Activated CD4-positive, alpha-beta T cell treated with anti-CD3 and anti-CD28 coated beads, Interleukin-2, Interleukin-6, amounts not matched to agents 100 ng/mL and 50 ng/mL, durations not matched to agents 16 hours and 8 hours (primary cell): Measurements from ENCODE around the gene PXMP4.
"Not testable (repeated sequence)": the region's sequence is repeated elsewhere in the genome, so short reads cannot be mapped to it uniquely, and the experiment has no call there.

Experiments
- DNase-seq: peaks from one replicate; pipeline ENCODE4 v3.0.0-alpha.2; 2020

The PXMP4 gene

DNA sequence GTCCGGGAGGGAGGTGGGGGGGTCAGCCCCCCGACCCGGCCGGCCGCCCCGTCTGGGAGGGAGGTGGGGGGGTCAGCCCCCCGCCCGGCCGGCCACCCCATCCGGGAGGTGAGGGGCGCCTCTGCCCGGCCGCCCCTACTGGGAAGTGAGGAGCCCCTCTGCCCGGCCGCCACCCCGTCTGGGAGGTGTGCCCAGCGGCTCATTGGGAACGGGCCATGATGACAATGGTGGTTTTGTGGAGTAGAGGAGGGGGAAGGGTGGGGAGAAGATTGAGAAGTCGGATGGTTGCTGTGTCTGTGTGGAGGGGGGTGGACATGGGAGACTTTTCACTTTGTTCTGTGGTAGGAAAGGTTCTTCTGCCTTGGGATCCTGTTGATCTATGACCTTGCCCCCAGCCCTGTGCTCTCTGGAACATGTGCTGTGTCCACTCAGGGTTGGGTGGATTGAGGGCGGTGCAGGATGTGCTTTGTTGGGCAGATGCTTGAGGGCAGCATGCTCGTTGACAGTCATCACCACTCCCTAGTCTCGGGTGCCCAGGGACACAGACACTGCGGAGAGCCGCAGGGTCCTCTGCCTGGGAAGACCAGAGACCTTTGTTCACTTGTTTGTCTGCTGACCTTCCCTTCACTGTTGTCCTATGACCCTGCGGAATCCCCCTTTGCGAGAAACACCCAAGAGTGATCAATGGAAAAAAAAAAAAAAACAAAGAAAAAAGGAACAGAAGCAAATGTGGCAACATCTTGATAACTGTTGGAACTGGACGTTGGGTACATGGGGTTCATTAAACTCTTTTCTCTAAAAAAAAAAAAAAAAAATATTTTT lies 18.3 kb downstream of the PXMP4 start:
- no peak for DNase-seq

DNA sequence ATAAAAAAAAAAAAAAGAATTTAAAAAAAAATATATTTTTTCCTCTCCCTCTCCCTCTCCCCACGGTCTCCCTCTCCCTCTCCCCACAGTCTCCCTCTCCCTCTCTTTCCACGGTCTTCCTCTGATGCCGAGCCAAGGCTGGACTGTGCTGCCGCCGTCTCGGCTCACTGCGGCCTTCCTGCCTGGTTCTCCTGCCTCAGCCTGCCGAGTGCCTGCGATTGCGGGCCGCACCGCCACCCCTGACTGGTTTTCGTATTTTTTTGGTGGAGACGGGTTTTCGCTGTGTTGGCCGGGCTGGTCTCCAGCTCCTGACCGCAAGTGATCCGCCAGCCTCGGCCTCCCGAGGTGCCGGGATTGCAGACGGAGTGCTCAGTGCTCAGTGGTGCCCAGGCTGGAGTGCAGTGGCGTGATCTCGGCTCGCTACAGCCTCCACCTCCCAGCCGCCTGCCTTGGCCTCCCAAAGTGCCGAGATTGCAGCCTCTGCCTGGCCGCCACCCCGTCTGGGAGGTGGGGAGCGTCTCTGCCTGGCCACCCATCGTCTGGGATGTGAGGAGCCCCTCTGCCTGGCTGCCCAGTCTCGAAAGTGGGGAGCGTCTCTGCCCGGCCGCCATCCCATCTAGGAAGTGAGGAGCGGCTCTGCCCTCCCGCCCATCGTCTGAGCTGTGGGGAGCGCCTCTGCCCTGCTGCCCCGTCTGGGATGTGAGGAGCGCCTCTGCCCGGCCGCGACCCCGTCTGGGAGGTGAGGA lies 19.2 kb downstream of the PXMP4 start:
- not testable (repeated sequence) for DNase-seq

DNA sequence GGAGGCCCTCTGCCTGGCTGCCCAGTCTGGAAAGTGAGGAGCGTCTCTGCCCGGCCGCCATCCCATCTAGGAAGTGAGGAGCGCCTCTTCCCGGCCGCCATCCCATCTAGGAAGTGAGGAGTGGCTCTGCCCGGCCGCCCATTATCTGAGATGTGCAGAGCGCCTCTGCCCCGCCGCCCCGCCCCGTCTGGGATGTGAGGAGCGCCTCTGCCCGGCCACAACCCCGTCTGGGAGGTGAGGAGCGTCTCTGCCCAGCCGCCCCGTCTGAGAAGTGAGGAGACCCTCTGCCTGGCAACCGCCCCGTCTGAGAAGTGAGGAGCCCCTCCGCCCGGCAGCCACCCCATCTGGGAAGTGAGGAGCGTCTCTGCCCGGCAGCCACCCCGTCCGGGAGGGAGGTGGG lies 21.1 kb downstream of the PXMP4 start:
- not testable (repeated sequence) for DNase-seq

GRCh38 chr20:33697129-33697528 lies 23.0 kb downstream of the PXMP4 start:
- no peak for DNase-seq

- no peak for DNase-seq
Measured at GRCh38 chr20:33696448-33696847, 23.7 kb downstream of the PXMP4 start.

DNA sequence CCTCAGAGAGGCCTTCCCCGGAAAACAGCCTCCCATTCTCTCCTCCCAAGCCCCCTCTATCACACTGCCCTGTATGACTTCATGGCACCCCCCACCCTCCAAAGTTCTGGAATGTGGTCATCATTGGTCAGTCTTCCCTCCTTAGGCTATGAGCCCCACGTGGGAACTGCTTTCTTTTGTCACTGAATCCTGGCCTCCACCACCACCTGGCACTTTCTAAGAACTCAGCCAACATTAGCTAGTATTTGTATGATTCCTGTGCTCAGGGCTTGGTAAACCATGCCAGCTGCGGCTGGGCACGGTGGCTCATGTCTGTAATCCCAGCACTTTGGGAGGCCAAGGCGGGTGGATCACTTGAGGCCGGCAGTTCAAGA lies 25.5 kb downstream of the PXMP4 start:
- DNase-seq, result no peak

DNA sequence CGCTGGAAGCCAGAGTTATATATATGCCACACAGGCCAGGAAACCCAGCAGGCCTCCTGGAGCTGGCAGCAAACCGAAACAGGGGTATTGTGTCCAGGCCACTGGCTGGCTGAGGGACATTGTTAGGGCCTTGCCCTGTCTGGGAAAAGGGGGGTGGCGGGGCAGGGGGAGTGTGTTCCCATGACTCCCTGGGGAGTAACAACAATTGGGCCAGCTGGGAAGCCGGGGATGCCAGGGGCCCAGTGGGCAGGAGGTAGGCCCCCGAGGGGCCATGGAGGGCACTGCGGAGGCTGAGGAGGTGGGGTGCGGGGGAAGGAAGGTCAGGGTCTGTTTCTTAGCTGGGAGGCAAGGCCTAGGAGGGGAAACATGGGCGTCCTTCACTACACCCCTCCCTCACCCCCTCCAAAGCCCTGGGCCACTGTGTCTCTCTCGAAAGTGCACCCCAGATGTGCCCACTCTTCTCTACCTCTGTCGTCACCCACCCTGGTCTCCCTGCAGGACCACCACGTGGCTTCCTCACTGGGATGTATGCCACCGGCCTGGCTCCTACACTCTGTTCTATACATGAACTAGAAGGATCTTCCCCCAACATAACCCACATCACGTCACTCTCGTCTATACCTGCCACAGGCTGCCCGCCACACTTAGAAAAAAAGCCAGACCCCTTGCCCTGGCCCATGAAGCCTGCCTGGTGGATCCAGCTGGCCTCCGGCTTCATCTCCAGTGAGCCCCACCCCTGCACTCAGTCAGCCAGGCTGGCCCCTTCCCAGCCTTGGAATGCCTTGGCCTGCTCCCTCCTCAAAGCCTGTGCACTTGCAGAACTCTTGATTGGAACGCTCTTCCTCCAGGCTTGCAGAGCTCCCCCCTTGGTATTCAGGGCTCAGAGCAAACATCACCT lies 26.1 kb downstream of the PXMP4 start:
- no peak for DNase-seq

- DNase-seq, result no peak
Measured at GRCh38 chr20:33693289-33693688, 26.8 kb downstream of the PXMP4 start.

GRCh38 chr20:33689973-33690372 lies 30.1 kb downstream of the PXMP4 start:
- DNase-seq, result peak; percentile 73

DNA sequence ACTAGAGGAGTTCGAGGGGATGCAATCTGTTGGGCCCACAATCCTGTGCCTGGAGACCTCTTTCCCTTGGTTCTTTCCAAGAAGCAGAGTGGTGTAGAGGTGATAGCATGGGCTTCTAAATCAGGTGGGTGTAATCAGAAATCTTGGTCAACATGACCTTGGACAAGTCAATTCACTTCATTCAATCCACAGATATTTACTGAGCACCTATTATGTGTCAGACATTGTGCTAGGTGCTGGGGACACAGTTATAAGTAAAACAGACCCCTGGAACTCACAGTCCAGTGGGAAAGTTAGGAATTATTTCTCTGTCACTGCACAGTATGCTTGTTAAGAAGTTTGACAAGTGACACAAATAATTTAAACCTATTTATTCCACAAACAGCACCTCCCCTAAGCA lies 30.6 kb downstream of the PXMP4 start:
- no peak for DNase-seq

DNA sequence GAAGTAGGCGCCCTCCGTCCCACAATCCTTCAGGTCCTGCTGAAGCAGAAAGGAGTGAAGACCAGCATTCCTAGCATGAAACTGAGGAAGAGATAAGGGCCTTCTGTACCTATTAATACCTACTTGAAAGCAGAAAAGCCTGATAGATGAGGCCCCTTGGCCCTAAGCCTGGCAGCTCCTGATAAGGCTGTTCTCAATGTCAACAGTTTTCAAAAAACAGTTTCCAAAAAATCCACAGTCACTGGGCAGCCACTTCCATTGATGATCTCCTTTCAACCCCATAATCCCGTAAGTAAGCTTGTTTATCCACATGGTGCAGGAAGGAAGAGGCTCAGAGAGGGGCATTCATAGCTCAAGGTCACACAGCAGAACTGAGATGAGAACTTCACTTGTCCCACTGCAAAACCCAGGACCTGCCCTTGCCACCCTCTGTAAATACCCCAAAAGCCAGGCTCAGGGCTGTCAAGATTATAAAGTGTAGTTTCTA lies 31.1 kb downstream of the PXMP4 start:
- DNase-seq, result no peak

DNA sequence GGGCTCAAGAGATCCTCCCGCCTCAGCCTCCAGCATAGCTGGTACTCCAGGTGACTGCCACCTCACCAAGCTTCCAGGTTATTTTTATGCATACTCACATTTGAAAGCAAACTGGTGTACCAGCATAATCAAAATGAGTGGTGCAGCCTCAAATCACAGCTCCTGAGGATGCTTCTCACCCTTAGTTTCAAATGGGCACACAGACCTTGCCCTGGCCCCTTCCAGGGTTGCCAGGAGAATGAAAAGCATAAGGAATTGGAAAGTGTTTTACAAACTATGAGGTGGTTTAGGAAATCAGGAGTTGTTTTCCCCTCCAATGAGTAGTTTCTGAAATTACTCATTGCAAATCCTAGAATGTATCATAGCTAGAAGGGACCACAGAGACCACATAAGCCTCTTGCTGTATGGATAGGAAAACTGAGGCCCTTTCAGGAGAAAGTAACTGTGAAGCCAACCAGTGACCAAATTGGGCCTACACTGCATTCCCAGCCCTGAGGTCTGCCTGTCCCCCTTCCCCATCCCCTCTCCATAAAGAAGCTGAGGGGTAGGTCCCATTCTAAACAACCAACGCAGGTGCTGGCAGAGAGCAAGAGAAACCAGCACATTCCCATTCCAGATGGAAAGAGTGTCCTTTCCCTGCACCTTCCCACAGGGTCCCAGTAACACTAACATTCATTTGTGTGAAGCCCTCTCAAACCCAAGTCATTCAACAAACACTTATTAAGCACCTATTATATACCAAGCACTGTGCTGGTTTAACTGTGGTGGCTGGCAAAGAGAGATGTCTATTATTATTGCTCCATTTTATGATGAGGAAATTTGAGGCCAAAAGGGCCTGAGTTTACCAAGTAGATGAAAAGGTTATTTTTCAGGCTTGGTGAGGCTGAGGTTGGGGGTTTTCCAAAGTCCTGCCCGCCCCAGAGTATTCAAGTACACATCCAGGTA lies 31.8 kb downstream of the PXMP4 start:
- DNase-seq, result no peak

DNA sequence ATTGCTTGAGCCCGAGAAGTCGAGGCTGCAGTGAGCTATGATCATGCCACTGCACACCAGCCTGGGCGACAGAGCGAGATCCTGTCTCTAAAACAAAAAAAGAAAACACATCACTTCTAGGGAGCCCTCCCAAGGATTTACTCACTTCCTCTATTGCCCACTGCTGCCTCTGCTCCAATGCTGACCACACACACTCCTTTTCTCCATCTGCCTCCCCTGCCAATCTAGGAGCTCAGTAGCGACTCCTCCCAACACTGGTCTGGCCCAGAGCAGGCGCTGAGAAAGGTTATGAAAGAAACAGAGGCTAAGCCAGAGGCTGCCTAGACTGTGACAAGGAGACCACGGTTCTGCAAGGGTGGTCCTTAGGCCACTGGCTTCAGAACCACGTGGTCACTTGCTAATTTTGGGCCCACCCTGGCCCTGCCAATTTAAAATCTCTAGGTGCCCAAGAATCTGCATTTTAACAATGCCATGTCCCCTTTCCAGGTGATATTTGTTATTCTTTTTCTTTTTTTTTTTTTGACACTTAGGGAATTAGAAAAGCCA lies 32.7 kb downstream of the PXMP4 start:
- no peak for DNase-seq

DNA sequence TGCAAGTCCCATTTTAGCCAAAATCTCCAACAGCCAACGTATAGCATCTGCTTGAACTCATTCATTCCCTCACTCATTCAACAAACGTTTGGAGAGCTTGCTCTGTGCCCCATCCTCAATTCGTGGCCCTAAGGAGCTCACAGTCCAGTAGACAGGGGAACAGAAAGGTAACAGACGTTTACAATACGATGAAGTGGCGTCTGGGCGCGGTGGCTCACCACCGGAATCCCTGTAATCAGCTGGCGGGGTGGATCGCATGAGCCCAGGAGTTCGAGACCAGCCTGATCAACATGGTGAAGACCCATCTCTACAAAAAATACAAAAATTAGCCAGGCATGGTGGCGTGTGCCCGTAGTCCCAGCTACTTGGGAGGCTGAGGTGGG lies 33.1 kb downstream of the PXMP4 start:
- DNase-seq, result no peak

DNA sequence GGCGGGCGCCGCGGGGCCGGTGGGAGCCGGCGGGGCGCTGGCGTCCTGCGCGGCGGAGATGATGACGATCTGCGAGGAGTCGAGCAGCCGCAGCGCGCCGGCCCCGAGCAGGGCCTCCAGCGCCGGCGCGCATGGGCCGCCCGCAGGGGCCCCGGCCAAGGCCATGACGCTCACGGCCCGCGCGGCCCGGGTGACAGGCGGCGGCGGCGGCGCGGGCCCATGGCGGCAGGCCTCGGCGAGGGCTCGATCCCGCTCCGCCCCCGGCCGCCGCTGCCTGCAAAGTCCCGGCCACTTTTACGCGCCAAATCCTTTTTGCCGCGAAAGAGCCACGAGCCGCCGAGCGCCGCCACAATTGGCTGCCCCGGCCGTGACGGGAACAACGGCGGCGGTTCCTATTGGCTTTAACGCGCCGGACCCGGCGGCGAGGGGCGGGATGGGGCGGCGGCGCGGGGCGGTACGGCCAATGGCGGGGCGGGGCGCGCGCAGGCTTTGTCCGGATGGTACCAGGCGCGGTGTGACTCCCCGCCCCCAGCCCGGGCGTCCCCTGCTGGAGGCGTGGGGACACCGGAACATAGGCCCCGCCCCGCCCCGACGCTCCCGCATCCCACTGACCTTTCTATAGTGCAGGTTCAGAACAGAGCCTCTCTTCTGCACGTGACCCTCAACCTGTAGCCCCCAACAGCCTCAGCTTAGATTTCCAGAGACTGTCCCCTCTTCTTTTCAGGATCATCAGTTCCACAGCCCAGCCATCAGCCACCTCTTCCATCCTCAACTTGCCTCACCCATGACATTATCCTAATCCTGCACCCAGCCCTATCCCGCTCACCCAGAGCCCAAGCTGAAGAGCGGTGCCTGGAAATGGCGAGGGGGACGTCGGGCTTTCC lies 33.8 kb downstream of the PXMP4 start, which contains the start of gene E2F1:
Gene E2F1 (minus strand): TSS at position 286 of the 884 bp plus-strand sequence. CDS start 121 bp downstream, at position 165.
- DNase-seq, result peak; percentile 99

DNA sequence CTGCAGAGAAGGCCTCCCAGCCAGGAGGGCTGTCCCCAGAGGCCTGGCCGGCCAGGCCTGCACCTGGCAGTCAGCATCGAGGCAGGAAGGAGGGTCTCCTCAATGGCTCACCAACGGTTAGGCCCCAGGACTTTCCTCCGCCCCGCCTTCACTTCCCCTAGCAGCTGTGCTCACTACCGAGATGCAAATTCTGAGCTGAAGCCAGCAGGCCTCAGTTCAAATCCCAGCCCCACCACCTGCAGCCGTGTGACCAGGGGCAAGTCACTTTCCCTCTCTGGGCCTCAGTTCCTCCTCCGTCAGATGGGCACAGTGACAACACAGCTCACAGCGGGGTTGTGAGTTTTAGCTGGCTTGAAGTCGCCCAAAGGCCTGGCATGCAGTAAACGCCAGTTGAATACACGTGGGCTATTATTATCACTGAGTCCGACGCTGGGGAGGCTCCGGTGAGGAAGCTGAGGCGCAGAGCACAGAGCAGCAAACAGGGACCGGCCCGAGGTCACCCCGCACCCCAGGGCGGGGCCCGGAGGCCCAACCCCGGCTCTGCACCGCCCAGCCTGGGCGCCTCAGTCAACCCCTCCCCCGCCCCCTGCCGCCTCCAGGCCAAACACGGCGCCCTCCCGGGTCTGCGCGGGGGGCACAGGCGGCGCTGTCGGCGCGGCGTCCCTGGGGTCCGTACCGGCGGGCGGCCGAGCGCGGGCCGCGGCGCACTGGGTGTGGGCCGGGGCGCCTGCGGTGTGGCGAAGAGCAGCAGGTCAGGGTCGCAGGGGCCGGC lies 34.6 kb downstream of the PXMP4 start:
- peak; percentile 82 for DNase-seq

DNA sequence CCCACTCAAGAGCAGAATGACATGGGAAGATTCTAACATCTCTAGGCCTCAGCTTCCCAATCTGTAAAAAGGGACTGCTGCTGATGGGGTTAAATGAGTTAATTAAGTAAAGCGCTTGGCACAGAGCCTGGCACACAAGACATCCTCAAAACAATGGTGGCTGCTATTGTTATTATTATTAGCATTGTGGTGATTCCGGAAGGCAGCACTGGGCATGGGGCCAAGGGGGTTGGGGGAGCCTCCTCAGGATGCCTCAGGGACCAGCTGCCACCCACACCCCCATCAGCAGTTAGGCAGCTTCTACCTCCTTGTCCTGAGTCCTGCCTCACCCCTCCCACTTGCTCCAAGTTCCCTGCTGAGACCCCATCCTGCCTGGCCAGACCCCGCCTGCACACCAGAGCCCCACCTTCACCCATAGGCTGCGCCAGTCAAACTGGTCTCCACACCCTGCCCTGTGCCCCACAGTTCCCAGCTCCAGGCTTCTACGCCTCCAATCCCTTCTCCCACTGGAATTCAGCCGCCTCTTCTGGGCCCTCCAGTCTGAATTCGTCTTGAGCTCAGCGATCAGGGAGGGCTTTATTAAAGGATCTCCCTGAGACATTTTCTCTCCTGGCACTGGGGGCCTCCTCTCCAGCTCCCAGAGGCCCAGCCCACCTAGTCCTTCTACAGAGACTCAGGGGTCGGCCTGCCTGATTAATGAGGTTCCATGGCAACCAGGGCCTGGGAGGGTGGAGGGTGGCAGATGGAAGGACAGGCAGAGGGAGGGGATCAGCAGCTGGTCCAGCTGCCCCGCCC lies 35.4 kb downstream of the PXMP4 start:
- no peak for DNase-seq

DNA sequence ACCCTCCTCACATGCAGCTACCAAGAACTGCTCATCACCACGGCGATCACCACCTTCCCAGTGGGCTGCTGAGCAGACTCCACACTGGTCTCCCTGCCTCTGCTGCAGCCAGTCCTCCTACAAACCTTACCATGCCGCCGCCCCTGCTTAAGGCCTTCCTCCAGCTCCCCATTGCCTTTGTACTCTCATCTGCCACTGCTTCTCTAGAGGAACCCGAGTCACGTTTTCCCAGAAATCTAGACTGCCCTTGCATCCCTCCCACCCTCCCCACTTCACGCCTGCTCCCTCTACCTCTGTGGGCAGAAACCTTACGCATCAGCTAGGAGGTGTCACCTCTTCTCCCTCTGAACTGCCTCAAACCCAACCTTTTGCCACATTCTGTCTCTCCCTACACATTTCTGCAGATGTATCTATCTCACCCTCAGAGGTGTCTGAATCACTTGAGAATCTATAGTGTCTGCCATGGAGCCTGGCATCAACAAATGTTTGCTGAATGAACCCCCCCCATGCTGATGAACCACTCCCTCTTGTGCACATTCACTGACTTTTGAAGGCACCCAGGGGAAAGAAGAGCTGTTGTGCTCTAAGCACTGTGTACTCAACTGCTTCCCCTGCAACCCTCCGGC lies 38.3 kb downstream of the PXMP4 start:
- DNase-seq, result peak; percentile 37
